ENCODE data around the gene SLC47A2.

SLC47A2 gene

GRCh38 chr17:19714542-19715411 lies 1.6 kb downstream of the SLC47A2 start:
- Histone ChIP-seq H3K36me3 (ENCODE audit: insufficient read depth, low read length) (no peaks in the 10 kb centered on the region), H3K4me3 (ENCODE audit: low read length, poor library complexity, severe bottlenecking) (no peak overlapping the region), H3K9me2 (replicated peaks; ENCODE audit: low read depth, low read length) (no peaks in the 10 kb centered on the region), H2AFZ (ENCODE audit: low read length) (no peak overlapping the region), H3K9ac (ENCODE audit: low read depth, low read length, poor library complexity, severe bottlenecking) (no peak overlapping the region), H3K4me1 (ENCODE audit: insufficient read depth, low read length, poor library complexity, severe bottlenecking) (no peaks in the 10 kb centered on the region), H3K27me3 (ENCODE audit: insufficient read depth, low read length, poor library complexity, severe bottlenecking) (no peaks in the 10 kb centered on the region), H3K4me2 (ENCODE audit: low read depth, low read length, poor library complexity, severe bottlenecking) (no peak overlapping the region), H3K9me3 (ENCODE audit: insufficient read depth, low read depth, low read length) (no peaks in the 10 kb centered on the region), H3K79me2 (ENCODE audit: insufficient read depth, low read length) (no peaks in the 10 kb centered on the region), H4K20me1 (ENCODE audit: insufficient read depth, low read length, poor library complexity, severe bottlenecking) (no peaks in the 10 kb centered on the region), H3F3A (ENCODE audit: low read depth) (no peaks in the 10 kb centered on the region)
- TF ChIP-seq CTCF (conservative IDR thresholded peaks at IDR 0.05; ENCODE audit: low read length) (no peak), EZH2phosphoT487 (IDR thresholded peaks at IDR 0.05; ENCODE audit: borderline replicate concordance) (no peak)

GRCh38 chr17:19713901-19714361 lies 2.5 kb downstream of the SLC47A2 start:
- Histone ChIP-seq H3K9me2 (replicated peaks; ENCODE audit: low read depth, low read length) (no peaks in the 10 kb centered on the region), H3F3A (ENCODE audit: low read depth) (no peaks in the 10 kb centered on the region), H3K27me3 (ENCODE audit: insufficient read depth, low read length, poor library complexity, severe bottlenecking) (no peaks in the 10 kb centered on the region), H2AFZ (ENCODE audit: low read length) (no peak overlapping the region), H3K4me2 (ENCODE audit: low read depth, low read length, poor library complexity, severe bottlenecking) (no peak overlapping the region), H4K20me1 (ENCODE audit: insufficient read depth, low read length, poor library complexity, severe bottlenecking) (no peaks in the 10 kb centered on the region), H3K36me3 (ENCODE audit: insufficient read depth, low read length) (no peaks in the 10 kb centered on the region), H3K9ac (ENCODE audit: low read depth, low read length, poor library complexity, severe bottlenecking) (no peak overlapping the region), H3K4me3 (ENCODE audit: low read length, poor library complexity, severe bottlenecking) (no peak overlapping the region), H3K4me1 (ENCODE audit: insufficient read depth, low read length, poor library complexity, severe bottlenecking) (no peaks in the 10 kb centered on the region), H3K9me3 (ENCODE audit: insufficient read depth, low read depth, low read length) (no peaks in the 10 kb centered on the region), H3K79me2 (ENCODE audit: insufficient read depth, low read length) (no peaks in the 10 kb centered on the region)
- TF ChIP-seq CTCF (conservative IDR thresholded peaks at IDR 0.05; ENCODE audit: low read length) (no peak), EZH2phosphoT487 (IDR thresholded peaks at IDR 0.05; ENCODE audit: borderline replicate concordance) (no peak)

DNA sequence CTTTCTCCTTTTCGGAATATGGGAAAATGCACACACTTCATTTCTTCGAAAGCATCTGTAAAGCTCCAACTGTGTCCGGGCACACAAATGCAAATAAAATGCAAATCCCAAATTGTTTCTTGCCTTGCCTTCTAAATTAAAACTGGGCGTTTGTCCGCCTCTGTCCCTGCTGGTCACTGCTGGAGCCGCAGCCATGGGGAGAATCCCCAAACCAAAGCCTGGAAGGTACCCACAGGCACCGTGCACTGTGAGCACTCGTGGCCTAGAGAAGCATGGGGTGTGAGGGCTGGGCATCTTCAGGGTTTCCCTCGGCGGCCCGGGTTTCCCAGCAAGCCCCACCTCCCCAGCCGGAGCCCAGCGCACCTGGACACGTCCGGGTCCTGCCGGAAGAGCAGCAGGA lies 2.9 kb downstream of the SLC47A2 start:
- Histone ChIP-seq H3K9ac (ENCODE audit: low read depth, low read length, poor library complexity, severe bottlenecking) (no peak overlapping the region), H3K9me2 (replicated peaks; ENCODE audit: low read depth, low read length) (no peaks in the 10 kb centered on the region), H3F3A (ENCODE audit: low read depth) (no peaks in the 10 kb centered on the region), H3K9me3 (ENCODE audit: insufficient read depth, low read depth, low read length) (no peaks in the 10 kb centered on the region), H3K4me2 (ENCODE audit: low read depth, low read length, poor library complexity, severe bottlenecking) (no peak overlapping the region), H3K4me3 (ENCODE audit: low read length, poor library complexity, severe bottlenecking) (no peak overlapping the region), H3K36me3 (ENCODE audit: insufficient read depth, low read length) (no peaks in the 10 kb centered on the region), H4K20me1 (ENCODE audit: insufficient read depth, low read length, poor library complexity, severe bottlenecking) (no peaks in the 10 kb centered on the region), H3K27me3 (ENCODE audit: insufficient read depth, low read length, poor library complexity, severe bottlenecking) (no peaks in the 10 kb centered on the region), H3K4me1 (ENCODE audit: insufficient read depth, low read length, poor library complexity, severe bottlenecking) (no peaks in the 10 kb centered on the region), H3K79me2 (ENCODE audit: insufficient read depth, low read length) (no peaks in the 10 kb centered on the region), H2AFZ (ENCODE audit: low read length) (no peak overlapping the region)
- TF ChIP-seq CTCF (conservative IDR thresholded peaks at IDR 0.05; ENCODE audit: low read length), result no peak
- TF ChIP-seq EZH2phosphoT487 (IDR thresholded peaks at IDR 0.05; ENCODE audit: borderline replicate concordance), result no peak

All from Loucy (cell line).